WI38 (cell line): Measurements from ENCODE around the gene TBC1D23.
"Not testable (repeated sequence)": the region's sequence is repeated elsewhere in the genome, so short reads cannot be mapped to it uniquely, and the experiment has no call there.

Experiments used
- H3K4me3 ChIP-seq: 2 replicates; pipeline ENCODE4 v1.5.1; 2011; ENCODE audit warnings: low read depth, mild to moderate bottlenecking, control low read depth, low read length
- TF ChIP-seq, protein P1 (sequence below): IDR thresholded peaks from 2 replicates; pipeline ENCODE4 v1.5.1; 2012; ENCODE audit warnings: low read depth, mild to moderate bottlenecking, control low read depth, low read length

The TBC1D23 gene

DNA sequence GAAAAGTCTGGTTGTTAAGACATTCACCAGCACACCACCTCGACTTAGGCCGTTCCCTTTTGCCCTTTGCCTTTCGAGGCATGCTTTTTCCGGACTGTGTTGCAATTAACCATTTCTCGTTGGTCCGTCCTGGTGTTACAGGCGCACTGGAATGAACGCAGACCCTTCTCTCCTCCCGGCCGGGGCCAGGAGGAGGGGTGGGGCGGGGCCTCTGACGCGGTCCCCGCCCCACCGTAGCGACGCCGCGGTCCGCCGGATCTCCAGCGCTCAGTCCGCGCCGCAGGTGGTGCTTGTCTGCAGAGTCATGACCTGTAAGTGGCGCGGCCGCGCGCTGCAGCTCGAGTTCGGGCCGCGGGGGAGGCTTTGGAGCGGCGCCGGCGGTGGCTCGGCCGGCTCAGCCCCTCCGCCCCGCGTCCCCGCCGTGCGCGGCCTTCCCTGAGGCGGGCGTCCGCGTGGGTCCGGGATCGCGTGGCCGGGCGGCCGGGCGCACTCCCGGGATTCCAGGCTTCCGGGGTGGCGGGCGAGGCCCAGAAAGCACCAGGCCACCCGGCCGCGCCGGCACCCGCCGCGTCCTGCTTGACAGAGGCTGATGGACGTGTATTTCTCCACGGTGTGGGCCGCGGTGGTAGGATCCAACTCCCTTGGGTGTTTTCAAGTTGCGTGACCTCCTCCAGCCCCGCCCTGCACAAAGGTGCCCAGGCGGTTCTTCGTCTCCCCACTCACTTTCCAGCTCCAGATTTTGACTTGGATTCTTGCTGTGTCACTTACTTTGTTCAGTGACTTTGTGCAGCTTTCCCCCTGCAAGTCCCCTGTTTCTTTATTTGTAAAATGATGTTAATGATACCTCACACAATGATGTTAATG is 73.9 kb downstream of the TBC1D23 start, which contains the start of gene NIT2:
NIT2 (plus strand) TSS at position 270 of the 864 bp plus-strand sequence; CDS start at position 305, 35 bp downstream.
- peak within 1 kb of the TSS; percentile 70 for H3K4me3 ChIP-seq
- TF ChIP-seq, protein P1, sequence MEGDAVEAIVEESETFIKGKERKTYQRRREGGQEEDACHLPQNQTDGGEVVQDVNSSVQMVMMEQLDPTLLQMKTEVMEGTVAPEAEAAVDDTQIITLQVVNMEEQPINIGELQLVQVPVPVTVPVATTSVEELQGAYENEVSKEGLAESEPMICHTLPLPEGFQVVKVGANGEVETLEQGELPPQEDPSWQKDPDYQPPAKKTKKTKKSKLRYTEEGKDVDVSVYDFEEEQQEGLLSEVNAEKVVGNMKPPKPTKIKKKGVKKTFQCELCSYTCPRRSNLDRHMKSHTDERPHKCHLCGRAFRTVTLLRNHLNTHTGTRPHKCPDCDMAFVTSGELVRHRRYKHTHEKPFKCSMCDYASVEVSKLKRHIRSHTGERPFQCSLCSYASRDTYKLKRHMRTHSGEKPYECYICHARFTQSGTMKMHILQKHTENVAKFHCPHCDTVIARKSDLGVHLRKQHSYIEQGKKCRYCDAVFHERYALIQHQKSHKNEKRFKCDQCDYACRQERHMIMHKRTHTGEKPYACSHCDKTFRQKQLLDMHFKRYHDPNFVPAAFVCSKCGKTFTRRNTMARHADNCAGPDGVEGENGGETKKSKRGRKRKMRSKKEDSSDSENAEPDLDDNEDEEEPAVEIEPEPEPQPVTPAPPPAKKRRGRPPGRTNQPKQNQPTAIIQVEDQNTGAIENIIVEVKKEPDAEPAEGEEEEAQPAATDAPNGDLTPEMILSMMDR: no peak

DNA sequence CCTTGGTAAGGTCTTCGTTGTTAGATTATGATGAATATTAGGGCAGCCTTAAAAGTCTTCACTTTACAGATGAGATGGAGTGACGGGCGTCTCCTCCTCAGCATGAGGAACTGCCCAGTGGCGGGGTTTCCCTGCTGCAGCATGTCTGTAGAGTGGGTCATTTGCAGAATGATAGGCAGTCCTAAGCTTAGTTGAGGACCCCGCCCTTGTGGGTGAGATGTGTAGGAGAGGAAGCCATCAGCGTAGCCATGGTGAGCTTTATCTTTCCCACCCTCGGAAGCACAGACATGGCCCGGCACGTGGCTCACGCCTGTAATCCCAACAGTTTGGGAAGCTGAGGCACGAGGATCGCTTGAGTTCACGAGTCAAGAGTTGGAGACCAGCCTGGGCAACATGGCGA is 74.6 kb downstream of the TBC1D23 start:
- peak overlapping the region; percentile 70 for H3K4me3 ChIP-seq
- TF ChIP-seq, protein P1: no peak

DNA sequence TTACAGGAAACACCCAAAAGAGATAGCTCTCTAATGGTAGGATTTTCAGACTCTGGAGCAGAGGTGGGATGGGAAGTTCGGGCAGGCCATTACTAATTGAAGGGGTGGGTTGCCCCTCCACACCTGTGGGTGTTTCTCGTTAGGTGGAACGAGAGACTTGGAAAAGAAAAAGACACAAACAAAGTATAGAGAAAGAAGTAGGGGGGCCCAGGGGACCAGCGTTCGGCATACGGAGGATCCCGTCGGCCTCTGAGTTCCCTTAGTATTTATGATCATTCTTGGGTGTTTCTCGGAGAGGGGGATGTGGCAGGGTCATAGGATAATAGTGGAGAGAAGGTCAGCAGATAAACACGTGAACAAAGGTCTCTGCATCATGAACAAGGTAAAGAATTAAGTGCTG is 75.4 kb downstream of the TBC1D23 start:
- H3K4me3 ChIP-seq: not testable (repeated sequence)

DNA sequence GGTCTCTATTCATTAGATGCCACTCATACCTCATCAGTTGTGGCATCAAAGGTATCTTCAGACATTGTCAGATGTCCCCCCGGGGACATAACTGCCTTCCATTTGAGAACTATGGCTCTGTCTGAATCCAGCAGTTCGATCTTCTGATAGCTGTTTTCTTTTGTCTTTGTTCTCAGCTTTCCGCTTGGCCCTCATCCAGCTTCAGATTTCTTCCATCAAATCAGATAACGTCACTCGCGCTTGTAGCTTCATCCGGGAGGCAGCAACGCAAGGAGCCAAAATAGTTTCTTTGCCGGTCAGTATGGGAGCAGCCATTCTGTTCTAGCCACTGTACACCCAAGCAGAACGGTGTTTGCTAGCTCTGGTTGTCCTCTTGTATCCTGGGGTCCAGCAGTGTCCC is 78.1 kb downstream of the TBC1D23 start:
- H3K4me3 ChIP-seq: no peak overlapping the region
- TF ChIP-seq, protein P1: no peak

DNA sequence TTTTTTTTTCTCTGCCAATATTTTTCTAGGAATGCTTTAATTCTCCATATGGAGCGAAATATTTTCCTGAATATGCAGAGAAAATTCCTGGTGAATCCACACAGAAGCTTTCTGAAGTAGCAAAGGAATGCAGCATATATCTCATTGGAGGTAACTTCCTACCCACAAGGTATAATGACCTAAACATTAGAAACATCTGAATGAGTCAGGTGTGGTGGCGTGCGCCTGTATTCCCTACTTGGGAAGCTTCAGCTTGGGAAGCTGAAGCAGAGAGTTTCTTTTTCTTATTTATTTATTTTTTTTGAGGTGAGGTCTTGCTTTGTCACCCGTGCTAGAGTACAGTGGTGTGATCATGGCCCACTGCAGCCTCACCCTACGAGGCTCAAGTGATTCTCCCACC is 79.0 kb downstream of the TBC1D23 start:
- TF ChIP-seq, protein P1: no peak

DNA sequence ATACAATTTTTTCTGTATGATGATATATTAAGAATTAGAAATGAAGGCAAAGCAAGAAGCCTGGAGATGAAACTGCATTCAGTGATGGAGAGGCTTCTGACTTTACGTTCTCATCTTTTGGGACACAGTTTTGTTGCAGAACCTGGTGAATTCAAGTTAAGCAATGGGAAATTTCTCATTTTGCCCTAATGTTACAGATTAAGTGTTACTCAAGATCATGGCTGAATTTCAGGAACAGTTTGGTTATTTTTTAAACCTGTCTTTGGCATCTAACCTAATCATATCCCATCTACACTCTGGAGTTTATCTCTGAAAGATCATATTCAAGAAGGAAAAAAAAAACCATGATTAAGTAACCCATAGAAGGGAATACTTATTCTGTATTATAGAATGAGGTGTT is 79.7 kb downstream of the TBC1D23 start:
- TF ChIP-seq, protein P1: no peak
- H3K4me3 ChIP-seq: no peak overlapping the region

More for the DNA sequence above, 79.0 kb downstream of the TBC1D23 start:
- H3K4me3 ChIP-seq: no peak overlapping the region

DNA sequence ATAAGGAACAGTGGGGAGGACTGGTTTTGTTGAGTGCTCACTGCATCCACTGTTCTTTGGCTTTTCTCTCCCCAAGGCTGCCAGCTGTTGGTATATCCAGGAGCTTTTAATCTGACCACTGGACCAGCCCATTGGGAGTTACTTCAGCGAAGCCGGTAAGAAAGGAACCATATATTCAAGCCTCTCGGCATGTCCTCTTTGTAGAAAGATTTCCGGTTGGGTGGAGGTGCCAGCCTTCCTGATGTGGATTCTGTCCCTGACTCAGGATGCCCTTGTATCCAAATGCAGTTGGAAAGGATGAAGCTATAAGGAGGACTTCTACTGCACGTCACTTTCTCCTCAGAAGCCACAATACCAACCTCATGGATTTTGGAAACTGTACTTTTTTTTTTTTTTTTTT is 87.9 kb downstream of the TBC1D23 start:
- TF ChIP-seq, protein P1: no peak
- H3K4me3 ChIP-seq: no peak overlapping the region

DNA sequence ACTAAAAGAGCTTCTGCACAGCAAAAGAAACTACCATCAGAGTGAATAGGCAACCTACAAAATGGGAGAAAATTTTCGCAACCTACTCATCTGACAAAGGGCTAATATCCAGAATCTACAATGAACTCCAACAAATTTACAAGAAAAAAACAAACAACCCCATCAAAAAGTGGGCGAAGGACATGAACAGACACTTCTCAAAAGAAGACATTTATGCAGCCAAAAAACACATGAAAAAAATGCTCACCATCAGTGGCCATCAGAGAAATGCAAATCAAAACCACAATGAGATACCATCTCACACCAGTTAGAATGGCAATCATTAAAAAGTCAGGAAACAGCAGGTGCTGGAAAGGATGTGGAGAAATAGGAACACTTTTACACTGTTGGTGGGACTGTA is 91.0 kb downstream of the TBC1D23 start:
- not testable (repeated sequence) for H3K4me3 ChIP-seq
